Sigmoid colon (tissue), 4 donors: Measurements from ENCODE around the gene NTM.

Source experiments
- POLR2A ChIP-seq, 2 donors: fragments of 450-650 bp; IDR thresholded peaks; one replicate each; pipeline ENCODE4 v1.6.1; 2016; ENCODE audit warnings: antibody characterized with exemption in 2 of 2, mild to moderate bottlenecking in 2 of 2, moderate library complexity in 2 of 2
- POLR2AphosphoS5 ChIP-seq, 4 donors: sonication (generic); formaldehyde crosslinking; IDR thresholded peaks; one replicate each; pipeline ENCODE4 v1.6.1; 2017; ENCODE audit warnings: antibody characterized with exemption in 4 of 4
- TF ChIP-seq, protein P1 (sequence below), 4 experiments: fragments of 450-650 bp in 3 of 4; fragments of 200-600 bp in 1 of 4; IDR thresholded peaks; one replicate each; pipeline ENCODE4 v1.5.1; 2016 to 2019; ENCODE audit warnings: antibody characterized with exemption in 4 of 4, mild to moderate bottlenecking in 3 of 4, moderate library complexity in 2 of 4

DNA sequence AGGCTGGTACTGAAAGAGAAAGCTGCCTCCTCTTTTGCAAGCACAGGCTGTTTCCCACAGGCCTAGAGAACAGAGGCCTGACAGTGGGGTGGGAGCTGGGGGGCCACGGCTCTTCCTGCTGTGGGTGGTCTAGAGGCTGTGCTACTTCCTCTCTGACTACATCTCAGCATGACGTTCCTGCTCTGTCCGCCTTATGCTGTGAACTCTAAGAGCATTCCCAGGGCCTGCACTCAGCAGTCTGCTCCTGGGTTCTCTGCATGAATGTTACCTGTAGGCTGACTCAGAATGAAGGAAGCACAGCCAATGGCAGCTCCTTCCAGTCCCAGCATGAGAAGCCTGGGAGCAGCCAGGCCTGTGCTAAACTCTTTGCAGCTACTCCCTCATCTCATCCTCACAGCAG is 534.3 kb downstream of the NTM start:
- TF ChIP-seq, protein P1, sequence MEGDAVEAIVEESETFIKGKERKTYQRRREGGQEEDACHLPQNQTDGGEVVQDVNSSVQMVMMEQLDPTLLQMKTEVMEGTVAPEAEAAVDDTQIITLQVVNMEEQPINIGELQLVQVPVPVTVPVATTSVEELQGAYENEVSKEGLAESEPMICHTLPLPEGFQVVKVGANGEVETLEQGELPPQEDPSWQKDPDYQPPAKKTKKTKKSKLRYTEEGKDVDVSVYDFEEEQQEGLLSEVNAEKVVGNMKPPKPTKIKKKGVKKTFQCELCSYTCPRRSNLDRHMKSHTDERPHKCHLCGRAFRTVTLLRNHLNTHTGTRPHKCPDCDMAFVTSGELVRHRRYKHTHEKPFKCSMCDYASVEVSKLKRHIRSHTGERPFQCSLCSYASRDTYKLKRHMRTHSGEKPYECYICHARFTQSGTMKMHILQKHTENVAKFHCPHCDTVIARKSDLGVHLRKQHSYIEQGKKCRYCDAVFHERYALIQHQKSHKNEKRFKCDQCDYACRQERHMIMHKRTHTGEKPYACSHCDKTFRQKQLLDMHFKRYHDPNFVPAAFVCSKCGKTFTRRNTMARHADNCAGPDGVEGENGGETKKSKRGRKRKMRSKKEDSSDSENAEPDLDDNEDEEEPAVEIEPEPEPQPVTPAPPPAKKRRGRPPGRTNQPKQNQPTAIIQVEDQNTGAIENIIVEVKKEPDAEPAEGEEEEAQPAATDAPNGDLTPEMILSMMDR (IDR thresholded peaks at IDR 0.05) = no peak
- no peak for TF ChIP-seq POLR2AphosphoS5 (IDR thresholded peaks at IDR 0.05)
- no peak for TF ChIP-seq POLR2A (IDR thresholded peaks at IDR 0.05)
